Measurements from ENCODE around the gene ASCL1. TPM values are rescaled to one million over a fixed set of nuclear protein-coding genes. Genes with fewer than 3 reads are reported as not detected.

The ASCL1 gene
- total and polyA plus RNA-seq, 10 of the 15 experiments (the other 5 are each of a cell fraction or from before 2014, with no cell fraction given), result 10.6 to 61.1 (median 20.5) TPM

- TF ChIP-seq ZBTB33 (IDR thresholded peaks at IDR 0.05) (no peak), CTCF (IDR thresholded peaks at IDR 0.05 in 2 of 3, conservative IDR thresholded peaks at IDR 0.05 in 1 of 3; ENCODE audit: control insufficient read depth in 2 of 3, extremely low read depth in 1 of 3, insufficient read depth in 1 of 3, low read depth in 3 of 3, low read length in 3 of 3) (peak in 2 of 3 experiments; percentile 18 to 24; a peak in 2 of 6 replicates), PAX5 (IDR thresholded peaks at IDR 0.05; ENCODE audit: borderline replicate concordance, low read depth, low read length) (peak; percentile 65; the same call in 1 of the 2 replicates), YY1 (IDR thresholded peaks at IDR 0.05; ENCODE audit: low read depth, low read length) (0 out of 2 replicates have a peak, but pooled peaks have one; percentile 16), USF1 (IDR thresholded peaks at IDR 0.05; ENCODE audit: borderline replicate concordance, extremely low read length, insufficient read depth, low read depth, low read length) (no peak), ZNF207 (IDR thresholded peaks at IDR 0.05; ENCODE audit: borderline replicate concordance) (no peak), IRF3 (IDR thresholded peaks at IDR 0.05) (no peak), DPF2 (IDR thresholded peaks at IDR 0.05) (no peak), ATF7 (IDR thresholded peaks at IDR 0.05; ENCODE audit: low read depth) (peak; percentile 57; the same call in 1 of the 2 replicates), PKNOX1 (IDR thresholded peaks at IDR 0.05) (peak; percentile 53; the same call in 1 of the 2 replicates), PRDM15 (CRISPR knock-in tag; IDR thresholded peaks at IDR 0.05) (no peak), BCL11A (IDR thresholded peaks at IDR 0.05; ENCODE audit: low read depth, low read length) (0 out of 2 replicates have a peak, but pooled peaks have one; percentile 25), CEBPB (IDR thresholded peaks at IDR 0.05; ENCODE audit: borderline replicate concordance in 1 of 2, low read depth in 2 of 2, low read length in 2 of 2) (no peak), BRCA1 (IDR thresholded peaks at IDR 0.05; ENCODE audit: low read depth, low read length) (no peak), PML (IDR thresholded peaks at IDR 0.05; ENCODE audit: low read length) (no peak), NFXL1 (IDR thresholded peaks at IDR 0.05; ENCODE audit: borderline replicate concordance) (no peak), RAD51 (IDR thresholded peaks at IDR 0.05) (peak; percentile 49; the same call in 1 of the 2 replicates)
These were observed 34.8 kb downstream of the ASCL1 start (continued) for GRCh38 chr12:102992297-102992696.
